Stimulated activated CD8-positive, alpha-beta memory T cell treated with anti-CD3 and anti-CD28 coated beads, Interleukin-4, amount 100 ng/mL, for 24 hours (primary cell): Measurements from ENCODE around the gene SMARCA4.

Source experiments
- DNase-seq: peaks from one replicate; pipeline ENCODE4 v3.0.0-alpha.2; 2020; ENCODE audit warnings: low read depth

The SMARCA4 gene

GRCh38 chr19:11012507-11012906 is 51.7 kb downstream of the SMARCA4 start:
- no peak for DNase-seq

- DNase-seq: no peak
Observed at GRCh38 chr19:11013771-11014170, 52.9 kb downstream of the SMARCA4 start.

- no peak for DNase-seq
Observed at GRCh38 chr19:11014403-11014911, 53.6 kb downstream of the SMARCA4 start.

- DNase-seq: no peak
Observed at GRCh38 chr19:11016631-11017030, 55.8 kb downstream of the SMARCA4 start.

GRCh38 chr19:11017275-11018035 is 56.6 kb downstream of the SMARCA4 start:
- DNase-seq: no peak

- no peak for DNase-seq
Observed at GRCh38 chr19:11018179-11018578, 57.3 kb downstream of the SMARCA4 start.

- no peak for DNase-seq
Observed at GRCh38 chr19:11018763-11019162, 57.9 kb downstream of the SMARCA4 start.

GRCh38 chr19:11019262-11019661 is 58.4 kb downstream of the SMARCA4 start:
- DNase-seq: no peak

- DNase-seq: no peak
Observed at GRCh38 chr19:11019824-11020223, 59.0 kb downstream of the SMARCA4 start.

- no peak for DNase-seq
Observed at GRCh38 chr19:11020423-11020822, 59.6 kb downstream of the SMARCA4 start.

GRCh38 chr19:11020982-11021759 is 60.3 kb downstream of the SMARCA4 start:
- no peak for DNase-seq

- DNase-seq: no peak
Observed at GRCh38 chr19:11021760-11022144, 60.9 kb downstream of the SMARCA4 start.

GRCh38 chr19:11023016-11023415 is 62.2 kb downstream of the SMARCA4 start:
- DNase-seq: no peak

- no peak for DNase-seq
Observed at GRCh38 chr19:11023710-11024109, 62.9 kb downstream of the SMARCA4 start.

- DNase-seq: no peak
Observed at GRCh38 chr19:11024259-11024658, 63.4 kb downstream of the SMARCA4 start.

GRCh38 chr19:11025006-11025405 is 64.2 kb downstream of the SMARCA4 start:
- no peak for DNase-seq

- DNase-seq: no peak
Observed at GRCh38 chr19:11025445-11025844, 64.6 kb downstream of the SMARCA4 start.

GRCh38 chr19:11025997-11026396 is 65.2 kb downstream of the SMARCA4 start:
- no peak for DNase-seq

GRCh38 chr19:11027381-11027780 is 66.6 kb downstream of the SMARCA4 start:
- no peak for DNase-seq

GRCh38 chr19:11028146-11028545 is 67.3 kb downstream of the SMARCA4 start:
- no peak for DNase-seq

- DNase-seq: no peak
Observed at GRCh38 chr19:11031421-11032070, 70.7 kb downstream of the SMARCA4 start.

GRCh38 chr19:11033251-11033650 is 72.4 kb downstream of the SMARCA4 start:
- no peak for DNase-seq

GRCh38 chr19:11033763-11034162 is 72.9 kb downstream of the SMARCA4 start:
- no peak for DNase-seq
